C4-2B (cell line): ENCODE results near the gene ITPKC.
A peak's percentile ranks its signal among the peaks of the same experiment; 100 is the strongest.

Experiments used
- H3K27ac ChIP-seq: fragments of 450-650 bp; 2 replicates; pipeline ENCODE4 v1.5.1; 2017
- ZFX ChIP-seq: fragments of 450-650 bp; IDR thresholded peaks from 2 replicates; pipeline ENCODE4 v1.6.1; 2017
- TF ChIP-seq, protein P1 (sequence below): fragments of 450-650 bp; conservative IDR thresholded peaks from 2 replicates; pipeline ENCODE4 v1.5.1; 2017; ENCODE audit warnings: mild to moderate bottlenecking

Gene ITPKC

DNA sequence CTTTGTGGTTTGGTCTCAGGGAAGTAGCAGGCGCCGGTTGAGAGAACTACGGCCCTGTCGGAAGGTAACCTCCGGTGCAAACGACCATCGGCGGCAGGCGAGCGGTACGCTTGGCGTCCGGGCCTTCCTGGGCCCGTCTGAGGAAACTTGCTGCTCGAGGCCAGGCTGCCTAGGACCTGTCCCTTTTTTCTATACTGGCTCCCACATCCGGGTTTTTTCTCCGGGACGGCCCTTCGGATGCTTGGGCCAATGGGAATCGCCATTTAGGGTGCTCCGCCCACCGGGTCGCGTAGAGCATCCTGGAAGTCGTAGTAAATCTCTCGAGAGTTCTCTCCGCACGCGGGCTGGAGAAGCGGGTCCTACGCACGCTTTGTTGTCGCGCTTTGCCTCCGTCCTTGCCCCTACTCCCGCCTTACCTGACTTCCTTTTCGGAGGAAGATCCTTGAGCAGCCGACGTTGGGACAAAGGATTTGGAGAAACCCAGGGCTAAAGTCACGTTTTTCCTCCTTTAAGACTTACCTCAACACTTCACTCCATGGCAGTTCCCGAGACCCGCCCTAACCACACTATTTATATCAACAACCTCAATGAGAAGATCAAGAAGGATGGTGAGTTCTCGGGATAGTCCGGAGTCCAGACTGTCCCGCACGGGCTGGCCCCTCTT, 34.1 kb downstream of the ITPKC start, which contains the start of gene SNRPA:
TSS of gene SNRPA (plus strand) at position 330 of the 664 bp plus-strand sequence. CDS start at position 536, 206 bp downstream.
- no peak for TF ChIP-seq ZFX
- TF ChIP-seq, protein P1, sequence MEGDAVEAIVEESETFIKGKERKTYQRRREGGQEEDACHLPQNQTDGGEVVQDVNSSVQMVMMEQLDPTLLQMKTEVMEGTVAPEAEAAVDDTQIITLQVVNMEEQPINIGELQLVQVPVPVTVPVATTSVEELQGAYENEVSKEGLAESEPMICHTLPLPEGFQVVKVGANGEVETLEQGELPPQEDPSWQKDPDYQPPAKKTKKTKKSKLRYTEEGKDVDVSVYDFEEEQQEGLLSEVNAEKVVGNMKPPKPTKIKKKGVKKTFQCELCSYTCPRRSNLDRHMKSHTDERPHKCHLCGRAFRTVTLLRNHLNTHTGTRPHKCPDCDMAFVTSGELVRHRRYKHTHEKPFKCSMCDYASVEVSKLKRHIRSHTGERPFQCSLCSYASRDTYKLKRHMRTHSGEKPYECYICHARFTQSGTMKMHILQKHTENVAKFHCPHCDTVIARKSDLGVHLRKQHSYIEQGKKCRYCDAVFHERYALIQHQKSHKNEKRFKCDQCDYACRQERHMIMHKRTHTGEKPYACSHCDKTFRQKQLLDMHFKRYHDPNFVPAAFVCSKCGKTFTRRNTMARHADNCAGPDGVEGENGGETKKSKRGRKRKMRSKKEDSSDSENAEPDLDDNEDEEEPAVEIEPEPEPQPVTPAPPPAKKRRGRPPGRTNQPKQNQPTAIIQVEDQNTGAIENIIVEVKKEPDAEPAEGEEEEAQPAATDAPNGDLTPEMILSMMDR = no peak

DNA sequence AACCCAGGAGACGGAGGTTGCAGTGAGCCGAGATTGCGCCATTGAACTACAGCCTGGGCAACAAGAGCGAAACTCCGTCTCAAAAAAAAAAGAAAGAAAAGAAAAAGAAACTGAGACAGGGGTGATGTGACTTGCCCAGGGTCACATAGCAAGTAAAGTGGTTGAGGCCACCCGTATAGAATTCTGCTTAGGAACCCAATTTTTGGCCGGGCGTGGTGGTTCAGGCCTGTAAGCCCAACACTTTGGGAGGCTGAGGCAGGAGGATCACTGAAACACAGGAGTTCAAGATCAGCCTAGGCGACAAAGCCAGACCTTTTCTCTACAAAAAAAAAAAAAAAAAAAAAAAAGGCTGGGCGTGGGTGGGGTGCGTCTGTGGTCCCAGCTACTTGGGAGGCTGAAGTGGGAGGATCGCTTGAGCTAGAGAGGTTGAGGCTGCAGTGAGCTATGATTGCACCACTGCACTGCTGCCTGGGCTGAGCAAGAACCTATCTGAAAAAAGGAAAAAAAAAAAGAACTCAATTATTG, 35.4 kb downstream of the ITPKC start:
- TF ChIP-seq, protein P1 = no peak
- H3K27ac ChIP-seq = peak overlapping the region; percentile 95

More for the DNA sequence above, 34.1 kb downstream of the ITPKC start, which contains the start of gene SNRPA:
- peak within 1 kb of the TSS; percentile 95 for H3K27ac ChIP-seq

DNA sequence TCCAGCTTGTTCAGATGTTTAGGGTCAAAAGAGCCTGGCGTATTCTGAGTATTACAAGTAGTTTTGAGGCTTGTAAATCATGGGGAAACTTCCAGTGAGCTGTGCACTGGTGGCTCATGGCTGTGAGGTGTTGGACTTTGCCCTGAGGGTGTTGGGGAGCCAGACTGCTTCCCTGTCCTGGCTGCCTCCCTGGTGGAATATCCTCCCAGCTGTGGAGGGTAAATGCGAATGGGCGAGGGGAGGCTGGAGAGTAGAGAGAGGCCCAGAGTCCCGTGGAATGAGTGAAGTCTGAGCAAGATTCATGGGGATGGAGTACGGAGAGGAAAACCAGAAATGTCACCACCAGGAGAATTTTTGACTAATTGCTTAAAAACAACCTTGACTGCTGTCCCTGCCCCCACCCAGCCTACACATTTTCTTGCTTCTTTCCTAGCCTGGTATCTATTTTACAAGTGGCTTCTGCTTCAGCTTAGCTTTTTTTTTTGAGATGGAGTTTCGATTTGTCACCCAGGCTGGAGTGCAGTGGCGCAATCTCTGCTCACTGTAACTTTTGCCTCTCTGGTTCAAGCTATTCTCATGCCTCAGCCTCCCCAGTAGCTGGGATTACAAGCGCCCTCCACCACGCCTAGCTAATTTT, 37.8 kb downstream of the ITPKC start:
- H3K27ac ChIP-seq = no peak overlapping the region
- TF ChIP-seq, protein P1 = no peak

DNA sequence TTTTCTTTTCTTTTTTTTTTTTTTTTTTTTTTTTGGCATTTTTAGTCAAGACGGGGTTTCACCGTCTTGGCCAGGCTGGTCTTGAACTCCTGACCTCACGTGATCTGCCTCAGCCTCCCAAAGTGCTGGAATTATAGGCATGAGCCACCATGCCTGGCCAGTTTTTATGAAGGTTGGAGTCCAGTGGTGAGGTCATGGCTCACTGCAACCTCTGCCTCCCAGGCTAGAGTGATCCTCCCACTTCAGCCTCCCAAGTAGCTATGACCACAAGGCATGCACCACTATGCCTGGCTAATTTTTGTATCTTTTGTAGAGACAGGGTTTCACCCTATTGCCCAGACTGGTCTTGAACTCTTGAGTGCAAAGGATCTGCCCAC, 38.3 kb downstream of the ITPKC start:
- H3K27ac ChIP-seq = no peak overlapping the region
- TF ChIP-seq, protein P1 = no peak
- no peak for TF ChIP-seq ZFX

DNA sequence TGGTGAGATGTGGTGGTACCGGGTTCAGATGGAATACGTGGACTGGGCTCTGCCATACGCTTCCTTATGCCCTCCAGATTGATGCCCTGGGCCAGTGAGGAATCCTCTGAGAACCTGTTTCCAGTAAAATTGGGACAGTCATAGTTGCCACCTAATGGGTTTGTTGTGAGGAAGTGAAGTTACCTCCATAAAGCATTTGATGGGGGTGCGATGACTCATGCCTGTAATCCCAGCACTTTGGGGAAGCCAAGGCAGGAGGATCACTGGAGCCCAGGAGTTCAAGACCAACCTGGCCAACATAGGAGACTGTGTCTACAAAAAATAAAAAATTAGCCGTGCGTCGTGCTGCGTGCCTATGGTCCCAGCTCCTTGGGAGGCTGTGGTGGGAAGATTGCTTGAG, 38.9 kb downstream of the ITPKC start:
- no peak overlapping the region for H3K27ac ChIP-seq
- TF ChIP-seq ZFX = no peak
- TF ChIP-seq, protein P1 = no peak

DNA sequence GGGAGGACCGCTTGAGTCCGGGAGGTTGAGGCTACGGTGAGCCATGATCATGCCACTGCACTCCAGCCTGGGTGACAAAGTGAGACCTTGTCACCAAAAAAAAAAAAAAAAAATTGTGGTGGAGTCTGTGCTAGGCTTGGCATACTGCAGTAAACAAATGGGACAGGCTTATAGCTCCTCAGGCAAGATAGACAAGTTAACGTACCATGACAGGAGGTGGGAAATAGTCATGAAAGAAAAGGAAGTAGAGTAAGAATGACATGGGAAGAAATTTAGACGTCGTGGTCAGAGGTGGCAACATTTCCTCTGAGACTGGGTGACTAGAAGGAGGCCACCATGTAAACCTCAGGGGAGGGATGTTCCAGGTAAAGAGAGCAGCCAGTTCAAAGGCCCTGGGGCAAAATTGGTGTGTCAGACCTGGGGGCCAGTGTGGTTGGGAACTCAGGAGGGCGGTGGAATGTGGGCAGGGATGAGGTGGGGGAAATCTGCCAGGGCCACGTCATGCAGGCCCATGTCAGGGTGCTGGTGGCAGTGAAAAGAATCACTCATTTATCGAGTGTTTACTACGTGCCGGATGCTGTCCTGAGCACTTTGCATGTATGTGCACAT, 39.7 kb downstream of the ITPKC start:
- H3K27ac ChIP-seq = no peak overlapping the region
- TF ChIP-seq, protein P1 = no peak
- TF ChIP-seq ZFX = no peak

DNA sequence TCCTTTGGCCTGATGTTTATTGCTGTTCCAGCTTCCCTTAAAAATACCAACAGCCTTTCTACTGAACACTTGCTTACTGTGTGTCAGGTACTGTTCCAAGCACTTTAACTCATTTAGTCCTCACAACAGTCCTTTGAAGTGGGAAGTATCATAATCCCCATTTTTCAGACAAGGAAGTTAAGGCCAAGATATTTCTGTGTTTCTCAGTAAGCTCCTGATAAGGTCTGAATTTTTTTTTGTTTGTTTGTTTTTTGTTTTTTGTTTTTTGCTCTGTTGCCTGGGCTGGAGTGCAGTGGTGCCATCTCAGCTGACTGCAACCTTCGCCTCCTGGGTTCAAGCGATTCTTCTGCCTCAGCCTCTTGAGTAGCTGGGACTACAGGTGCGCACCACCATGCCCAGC, 41.6 kb downstream of the ITPKC start:
- no peak overlapping the region for H3K27ac ChIP-seq
- TF ChIP-seq, protein P1 = no peak
- TF ChIP-seq ZFX = no peak
